ENCODE data around the gene AFF3. TPM values are rescaled to one million over a fixed set of nuclear protein-coding genes. Genes with fewer than 3 reads are reported as not detected.

Gene AFF3
- total and polyA plus RNA-seq, 10 of the 15 experiments (the other 5 are each of a cell fraction or from before 2014, with no cell fraction given): 0.26 to 5.5 (median 3.0) TPM

- H3K4me1 ChIP-seq (ENCODE audit: control insufficient read depth, insufficient read depth, low read length): peaks cover 6% of the 10 kb centered on the region
- TF ChIP-seq CREM (IDR thresholded peaks at IDR 0.05; ENCODE audit: low read depth): no peak
- TF ChIP-seq MXI1 (IDR thresholded peaks at IDR 0.05; ENCODE audit: low read depth, low read length): no peak
- no peak for TF ChIP-seq HCFC1 (IDR thresholded peaks at IDR 0.05; ENCODE audit: low read length)
- no peak for TF ChIP-seq PAX8 (IDR thresholded peaks at IDR 0.05)
- TF ChIP-seq RB1 (IDR thresholded peaks at IDR 0.05; ENCODE audit: borderline replicate concordance): no peak
- TF ChIP-seq ZNF217 (IDR thresholded peaks at IDR 0.05): no peak
- TF ChIP-seq IRF3 (IDR thresholded peaks at IDR 0.05): no peak
- TF ChIP-seq EGR1 (IDR thresholded peaks at IDR 0.05; ENCODE audit: borderline replicate concordance in 1 of 2, low read depth in 2 of 2, low read length in 2 of 2): no peak
- TF ChIP-seq YBX1 (IDR thresholded peaks at IDR 0.05): no peak
- no peak for TF ChIP-seq HDGF (IDR thresholded peaks at IDR 0.05)
- no peak for TF ChIP-seq YY1 (IDR thresholded peaks at IDR 0.05; ENCODE audit: low read depth, low read length)
- no peak for TF ChIP-seq TAF1 (IDR thresholded peaks at IDR 0.05; ENCODE audit: borderline replicate concordance, low read depth, low read length)
- BruUV-seq (replicated peaks): no TSS peak
- FAIRE-seq (no peak), ATAC-seq (no peak), DNase-seq (ENCODE audit: low read depth, low spot score) (no peak)
- H3K27me3 ChIP-seq (replicated peaks in 1 of 2; ENCODE audit: control insufficient read depth in 2 of 2, insufficient read depth in 2 of 2, low read length in 1 of 2): peaks cover 0 to 1% of the 10 kb centered on the region in 2 experiments; a peak in 1 of 4 replicates
- H3K79me2 ChIP-seq (ENCODE audit: control insufficient read depth, insufficient read depth, low read length): no peaks in the 10 kb centered on the region
- no peak overlapping the region for H3K4me3 ChIP-seq
- intact Hi-C loops (cut with micrococcal nuclease; ENCODE audit: unreplicated experiment) (no loop called here), in situ Hi-C loops (cut with MboI) (no loop called here)
- WGBS (ENCODE audit: insufficient coverage, insufficient replicate concordance, low lambda C conversion rate, missing lambda C conversion rate): 46% methylated on average over 2 of the region's 2 CpGs
- ChIA-PET CTCF (no interaction called here), RAD21 (ENCODE audit: unreplicated experiment) (no interaction called here), SMC1A (ENCODE audit: uncharacterized antibody, unreplicated experiment) (no interaction called here), POLR2A (no interaction called here)
- H3K9me3 ChIP-seq (replicated peaks; ENCODE audit: control insufficient read depth, insufficient read depth, low read length): no peaks in the 10 kb centered on the region
- H3K4me2 ChIP-seq (ENCODE audit: control insufficient read depth, insufficient read depth): no peak overlapping the region
- no peak overlapping the region for H2AFZ ChIP-seq (ENCODE audit: control insufficient read depth, low read depth, low read length)
- no peak overlapping the region for H3K27ac ChIP-seq (ENCODE audit: control insufficient read depth, insufficient read depth)
- H3K36me3 ChIP-seq (ENCODE audit: control insufficient read depth in 2 of 2, insufficient read depth in 2 of 2, low read length in 1 of 2): no peaks in the 10 kb centered on the region
- no peak overlapping the region for H3K9ac ChIP-seq (ENCODE audit: control insufficient read depth, insufficient read depth, low read length)
- no peaks in the 10 kb centered on the region for H4K20me1 ChIP-seq (ENCODE audit: control insufficient read depth, insufficient read depth)
These were observed 278.5 kb downstream of the AFF3 start for GRCh38 chr2:99863903-99864270.

Data from GM12878 (cell line).